Parathyroid adenoma (tissue), 2 donors: ENCODE data around the gene TBC1D14.

Experiments
- H2AFZ ChIP-seq: fragments of 300-600 bp; sonication (generic); one replicate; pipeline ENCODE4 v1.7.0; 2017; ENCODE audit warnings: antibody characterized with exemption, mild to moderate bottlenecking
- H3K27ac ChIP-seq: fragments of 300-600 bp; sonication (generic); one replicate; pipeline ENCODE4 v1.7.0; 2017
- H3K27me3 ChIP-seq: fragments of 300-600 bp; sonication (generic); one replicate; pipeline ENCODE4 v1.7.0; 2017; ENCODE audit warnings: low read length; ENCODE audit not compliant: control insufficient read depth, insufficient read depth
- H3K36me3 ChIP-seq: fragments of 300-600 bp; sonication (generic); one replicate; pipeline ENCODE4 v1.7.0; 2017; ENCODE audit warnings: low read length; ENCODE audit not compliant: control insufficient read depth, insufficient read depth
- H3K4me1 ChIP-seq: fragments of 300-600 bp; sonication (generic); one replicate; pipeline ENCODE4 v1.7.0; 2017; ENCODE audit warnings: control low read depth
- H3K4me2 ChIP-seq: fragments of 300-600 bp; sonication (generic); one replicate; pipeline ENCODE4 v1.7.0; 2017; ENCODE audit warnings: low read length
- H3K4me3 ChIP-seq: fragments of 300-600 bp; sonication (generic); one replicate; pipeline ENCODE4 v1.7.0; 2017; ENCODE audit warnings: low read depth, low read length
- H3K79me2 ChIP-seq: fragments of 300-600 bp; sonication (generic); one replicate; pipeline ENCODE4 v1.7.0; 2017; ENCODE audit warnings: control low read depth
- H3K9ac ChIP-seq: fragments of 300-600 bp; sonication (generic); one replicate; pipeline ENCODE4 v1.7.0; 2017; ENCODE audit warnings: mild to moderate bottlenecking
- H3K9me3 ChIP-seq: fragments of 300-600 bp; sonication (generic); one replicate; pipeline ENCODE4 v1.7.0; 2017; ENCODE audit warnings: low read length; ENCODE audit not compliant: control insufficient read depth
- TF ChIP-seq, protein P1 (sequence below): fragments of 300-600 bp; sonication (generic); IDR thresholded peaks from one replicate; pipeline ENCODE4 v1.7.0; 2017; ENCODE audit warnings: antibody characterized with exemption, mild to moderate bottlenecking
- donor health status: primary hyperparathyroidism.

The TBC1D14 gene

DNA sequence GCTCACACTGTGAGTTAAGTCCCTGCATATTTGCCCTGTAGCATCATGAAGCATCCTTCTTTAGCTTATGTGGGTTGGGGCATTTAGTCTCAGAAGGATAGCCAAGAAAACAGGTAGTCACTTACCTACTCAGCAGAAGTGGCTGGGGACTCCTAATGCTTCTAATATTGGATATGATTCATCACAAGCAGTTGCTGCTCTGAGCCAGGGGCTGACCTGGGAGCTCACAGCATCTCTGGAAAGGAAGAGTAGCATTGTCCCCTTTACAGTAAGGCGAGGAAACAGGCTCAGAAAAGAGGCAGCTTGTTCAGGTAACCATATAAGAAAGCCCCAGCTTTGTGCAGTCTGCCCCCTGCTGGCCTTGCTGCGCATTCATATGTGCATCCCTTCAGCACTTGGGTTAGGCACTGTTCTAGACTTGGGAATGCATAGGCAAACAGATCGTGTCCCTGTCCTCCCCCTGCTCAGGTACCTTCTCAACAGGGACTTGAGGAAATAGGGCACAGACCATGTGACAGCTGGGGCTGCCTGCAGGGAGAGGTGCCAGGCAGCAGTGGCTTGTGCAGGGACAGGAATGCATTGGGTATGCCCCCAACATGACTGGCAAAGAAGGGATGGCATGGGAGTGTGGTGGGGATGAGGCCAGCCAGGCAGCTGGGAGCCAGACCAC lies 35.7 kb upstream of the TBC1D14 start:
- Histone ChIP-seq H3K36me3 (no peaks in the 10 kb centered on the region), H3K27ac (peak overlapping the region; percentile 3), H3K9ac (no peak overlapping the region)

DNA sequence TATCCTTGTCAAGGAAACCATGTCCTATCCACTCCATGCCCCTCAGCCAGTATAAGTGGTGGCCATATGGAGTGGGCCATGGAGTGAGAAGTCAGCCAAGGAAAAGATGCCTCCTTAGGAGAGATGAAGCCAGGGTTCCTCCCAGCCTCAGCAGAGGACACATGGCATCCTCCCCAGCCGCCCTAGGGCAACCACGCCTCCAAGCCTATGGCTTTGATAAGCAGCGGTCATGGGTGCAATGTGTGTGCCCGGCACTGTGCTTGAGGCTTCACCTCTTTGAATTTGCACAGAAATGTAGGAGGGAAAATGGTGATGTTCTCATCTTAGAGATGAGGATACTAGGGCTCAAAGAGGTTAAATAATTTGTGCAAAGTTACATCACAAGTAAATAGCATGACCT lies 34.6 kb upstream of the TBC1D14 start:
- H2AFZ ChIP-seq: no peak overlapping the region
- H3K27ac ChIP-seq: no peak overlapping the region
- no peak overlapping the region for H3K4me2 ChIP-seq
- H3K36me3 ChIP-seq: no peaks in the 10 kb centered on the region
- H3K4me3 ChIP-seq: no peak overlapping the region
- H3K4me1 ChIP-seq: no peaks in the 10 kb centered on the region
- H3K9ac ChIP-seq: no peak overlapping the region
- TF ChIP-seq, protein P1, sequence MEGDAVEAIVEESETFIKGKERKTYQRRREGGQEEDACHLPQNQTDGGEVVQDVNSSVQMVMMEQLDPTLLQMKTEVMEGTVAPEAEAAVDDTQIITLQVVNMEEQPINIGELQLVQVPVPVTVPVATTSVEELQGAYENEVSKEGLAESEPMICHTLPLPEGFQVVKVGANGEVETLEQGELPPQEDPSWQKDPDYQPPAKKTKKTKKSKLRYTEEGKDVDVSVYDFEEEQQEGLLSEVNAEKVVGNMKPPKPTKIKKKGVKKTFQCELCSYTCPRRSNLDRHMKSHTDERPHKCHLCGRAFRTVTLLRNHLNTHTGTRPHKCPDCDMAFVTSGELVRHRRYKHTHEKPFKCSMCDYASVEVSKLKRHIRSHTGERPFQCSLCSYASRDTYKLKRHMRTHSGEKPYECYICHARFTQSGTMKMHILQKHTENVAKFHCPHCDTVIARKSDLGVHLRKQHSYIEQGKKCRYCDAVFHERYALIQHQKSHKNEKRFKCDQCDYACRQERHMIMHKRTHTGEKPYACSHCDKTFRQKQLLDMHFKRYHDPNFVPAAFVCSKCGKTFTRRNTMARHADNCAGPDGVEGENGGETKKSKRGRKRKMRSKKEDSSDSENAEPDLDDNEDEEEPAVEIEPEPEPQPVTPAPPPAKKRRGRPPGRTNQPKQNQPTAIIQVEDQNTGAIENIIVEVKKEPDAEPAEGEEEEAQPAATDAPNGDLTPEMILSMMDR: no peak
- H3K27me3 ChIP-seq: no peaks in the 10 kb centered on the region
- no peaks in the 10 kb centered on the region for H3K9me3 ChIP-seq
- no peaks in the 10 kb centered on the region for H3K79me2 ChIP-seq

More for the DNA sequence above, 35.7 kb upstream of the TBC1D14 start:
- H3K4me1 ChIP-seq: no peaks in the 10 kb centered on the region
- no peak overlapping the region for H3K4me2 ChIP-seq
- H3K79me2 ChIP-seq: no peaks in the 10 kb centered on the region
- no peaks in the 10 kb centered on the region for H3K9me3 ChIP-seq
- H3K27me3 ChIP-seq: no peaks in the 10 kb centered on the region
- no peak overlapping the region for H2AFZ ChIP-seq
- no peak overlapping the region for H3K4me3 ChIP-seq
- TF ChIP-seq, protein P1: peak; percentile 66

DNA sequence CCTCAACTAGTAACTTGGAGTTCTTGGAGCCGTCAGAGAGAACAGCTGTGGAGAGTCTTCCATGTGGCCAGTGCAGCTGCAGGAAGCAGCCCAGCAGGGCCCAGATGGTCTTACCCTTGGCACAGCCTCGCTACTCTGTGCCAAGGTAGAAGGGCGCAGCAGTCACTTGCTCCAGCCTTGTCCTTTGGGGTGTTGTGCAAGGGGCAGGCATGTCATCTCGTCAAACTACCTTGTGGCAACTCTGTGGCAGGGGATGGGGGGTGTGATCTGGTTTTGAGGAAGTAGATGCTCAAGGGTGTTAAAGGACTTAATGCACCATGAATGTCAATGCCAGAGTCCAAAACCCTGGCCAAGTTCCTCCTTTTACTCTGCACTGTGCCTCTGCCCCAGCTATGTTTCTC lies 34.2 kb upstream of the TBC1D14 start:
- Histone ChIP-seq H3K9ac (no peak overlapping the region), H3K36me3 (no peaks in the 10 kb centered on the region)

DNA sequence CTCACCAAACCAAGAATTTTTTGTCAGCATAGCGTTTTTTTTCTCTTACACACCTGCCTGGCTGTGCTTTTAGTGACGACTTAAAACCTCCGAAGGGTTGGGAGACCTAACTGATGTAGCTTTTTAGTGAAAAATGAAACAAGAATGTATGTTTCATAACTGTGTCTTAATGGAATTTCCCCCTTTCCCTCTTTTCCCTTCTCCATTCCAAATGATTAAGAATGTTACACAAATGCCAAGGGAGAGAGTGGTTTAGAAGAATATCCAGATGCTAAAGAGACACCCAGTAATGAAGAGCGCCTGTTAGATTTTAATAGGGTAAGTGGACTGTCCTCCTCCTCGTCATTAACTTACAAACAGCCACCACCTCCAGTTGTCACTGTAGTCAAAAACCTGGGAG lies 33.2 kb upstream of the TBC1D14 start:
- Histone ChIP-seq H3K36me3 (no peaks in the 10 kb centered on the region), H3K9me3 (no peaks in the 10 kb centered on the region), H3K27me3 (no peaks in the 10 kb centered on the region), H3K4me3 (no peak overlapping the region), H2AFZ (no peak overlapping the region), H3K4me2 (no peak overlapping the region), H3K9ac (no peak overlapping the region), H3K4me1 (no peaks in the 10 kb centered on the region), H3K79me2 (no peaks in the 10 kb centered on the region), H3K27ac (no peak overlapping the region)
- TF ChIP-seq, protein P1: no peak

More for the DNA sequence above, 34.2 kb upstream of the TBC1D14 start:
- Histone ChIP-seq H3K4me2 (no peak overlapping the region), H3K9me3 (no peaks in the 10 kb centered on the region), H3K27ac (no peak overlapping the region), H3K4me1 (no peaks in the 10 kb centered on the region), H3K27me3 (no peaks in the 10 kb centered on the region), H3K79me2 (no peaks in the 10 kb centered on the region), H2AFZ (no peak overlapping the region), H3K4me3 (no peak overlapping the region)
- TF ChIP-seq, protein P1: no peak

DNA sequence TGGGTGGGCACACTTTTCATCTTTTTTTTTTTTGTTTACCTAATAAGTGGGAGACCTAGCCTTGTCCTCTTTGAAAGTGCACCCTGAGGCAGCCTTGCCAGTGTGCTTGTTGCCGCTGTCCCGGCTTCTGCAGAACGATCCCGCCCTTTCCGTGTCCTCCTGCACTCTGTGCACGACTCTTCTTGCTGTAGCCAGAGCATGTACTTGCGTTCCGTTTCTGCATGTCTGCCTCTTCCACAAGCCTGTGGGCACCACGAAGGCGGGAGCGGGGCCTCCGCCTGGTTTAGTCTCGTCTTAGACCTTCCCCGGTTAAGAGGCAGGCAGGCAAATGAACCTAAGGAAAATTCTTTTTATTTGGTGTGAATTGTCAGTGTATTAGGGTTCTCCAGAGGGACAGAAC lies 32.6 kb upstream of the TBC1D14 start:
- H3K27ac ChIP-seq: no peak overlapping the region
- no peak overlapping the region for H2AFZ ChIP-seq
- no peaks in the 10 kb centered on the region for H3K79me2 ChIP-seq
- H3K9me3 ChIP-seq: no peaks in the 10 kb centered on the region
- no peaks in the 10 kb centered on the region for H3K36me3 ChIP-seq
- no peak overlapping the region for H3K4me2 ChIP-seq
- no peak overlapping the region for H3K9ac ChIP-seq
- no peak overlapping the region for H3K4me3 ChIP-seq
- H3K4me1 ChIP-seq: no peaks in the 10 kb centered on the region
- TF ChIP-seq, protein P1: no peak
- no peaks in the 10 kb centered on the region for H3K27me3 ChIP-seq
